CD4-positive, alpha-beta T cell treated with Interleukin-15 for 1 hour (primary cell): Measurements from ENCODE around the gene LONP2.
"Not testable (repeated sequence)": the region's sequence is repeated elsewhere in the genome, so short reads cannot be mapped to it uniquely, and the experiment has no call there.

ENCODE experiments used
- DNase-seq: peaks from one replicate; pipeline ENCODE4 v3.0.0-alpha.2; 2020

Gene LONP2

GRCh38 chr16:48402547-48402946, 158.4 kb downstream of the LONP2 start:
- DNase-seq, result not testable (repeated sequence)

- DNase-seq, result no peak
These were observed 161.1 kb downstream of the LONP2 start for GRCh38 chr16:48405153-48405552.

- DNase-seq, result no peak
These were observed 161.8 kb downstream of the LONP2 start for GRCh38 chr16:48405907-48406306.
